Cardiac ventricle fibroblast (primary cell): ENCODE results near the gene RRP7A. TPM values are rescaled to one million over a fixed set of nuclear protein-coding genes. Genes with fewer than 3 reads are reported as not detected.

Experiments used
- total RNA-seq: library from RNA; depleted of rRNA; stranded (reverse); fragments of >200 nt; gene quantifications from 2 replicates; pipeline ENCODE4 v1.2.3, GENCODE V29; 2015

RRP7A gene
- total RNA-seq = 15.0 and 18.7 TPM in 2 replicates

DNA sequence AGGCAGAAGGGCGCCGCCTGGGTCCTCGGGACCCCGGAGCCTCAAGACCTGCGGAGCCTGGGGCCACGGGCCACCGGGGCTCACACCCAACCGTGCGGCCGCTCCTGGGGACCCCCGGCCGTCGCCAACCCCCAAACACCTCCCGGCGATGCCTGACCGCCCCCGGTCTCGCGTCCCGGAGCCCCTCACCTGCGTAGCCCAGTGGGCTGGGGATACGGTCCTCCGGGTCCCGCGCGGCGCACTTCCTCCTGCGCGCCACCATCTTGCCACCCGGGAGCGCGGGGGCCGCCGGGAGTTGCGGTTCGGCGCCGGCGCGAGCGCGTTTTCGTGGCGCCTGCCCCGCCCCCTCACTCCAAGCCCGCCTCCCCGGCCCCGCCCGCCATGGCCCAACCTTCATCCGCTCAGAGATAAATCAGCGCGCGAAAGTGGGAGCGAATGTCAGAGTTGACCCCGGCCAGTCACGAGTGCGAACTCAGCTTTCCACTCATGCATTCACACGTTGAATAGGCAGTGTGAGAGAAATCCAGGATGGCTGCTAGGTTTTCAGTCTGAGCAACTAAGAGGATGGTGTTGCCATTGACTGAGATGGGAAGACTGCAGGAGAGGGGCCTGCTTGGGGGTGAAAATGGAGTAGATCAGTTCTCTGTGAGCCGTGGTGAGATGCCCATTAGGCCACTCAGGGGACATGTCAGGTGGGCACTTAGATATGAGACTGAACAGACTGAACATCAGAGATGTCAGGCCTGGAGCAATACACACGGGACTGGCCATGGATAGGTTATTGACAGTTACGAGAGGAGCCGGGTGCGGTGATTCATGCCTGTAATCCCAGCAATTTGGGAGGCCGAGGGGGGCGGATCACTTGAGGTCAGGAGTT is at the start of gene RRP7A:
RRP7A (minus strand) TSS at position 272 of the 877 bp plus-strand sequence; CDS start at position 262, 10 bp downstream.

GRCh38 chr22:42553475-42554361 is 34.1 kb upstream of the RRP7A start, which contains the start of gene SERHL2:
Gene SERHL2 (plus strand): TSS chr22:42553956. CDS start chr22:42554021, 65 bp downstream.

Other genes with a start within 250 kb of the RRP7A start
- 17.9 and 18.0 TPM in 2 replicates for gene TCF20, start 249.1 kb downstream of the RRP7A start, total RNA-seq
- 0.05 and 0.06 TPM in 2 replicates for gene NFAM1, start 87.4 kb downstream of the RRP7A start, total RNA-seq
- gene SERHL2, start 34.2 kb upstream of the RRP7A start, total RNA-seq = 1.9 and 3.6 TPM in 2 replicates
- 30.2 and 32.2 TPM in 2 replicates for gene POLDIP3, start 95.1 kb upstream of the RRP7A start, total RNA-seq
- gene ATP5MGL, start 120.8 kb upstream of the RRP7A start, total RNA-seq = not detected in 2 replicates
- 143 and 148 TPM in 2 replicates for gene CYB5R3, start 129.6 kb upstream of the RRP7A start, total RNA-seq
- 33.6 and 34.8 TPM in 2 replicates for gene A4GALT, start 201.1 kb upstream of the RRP7A start, total RNA-seq